ENCODE data around the gene TMEM30A.

Gene TMEM30A

DNA sequence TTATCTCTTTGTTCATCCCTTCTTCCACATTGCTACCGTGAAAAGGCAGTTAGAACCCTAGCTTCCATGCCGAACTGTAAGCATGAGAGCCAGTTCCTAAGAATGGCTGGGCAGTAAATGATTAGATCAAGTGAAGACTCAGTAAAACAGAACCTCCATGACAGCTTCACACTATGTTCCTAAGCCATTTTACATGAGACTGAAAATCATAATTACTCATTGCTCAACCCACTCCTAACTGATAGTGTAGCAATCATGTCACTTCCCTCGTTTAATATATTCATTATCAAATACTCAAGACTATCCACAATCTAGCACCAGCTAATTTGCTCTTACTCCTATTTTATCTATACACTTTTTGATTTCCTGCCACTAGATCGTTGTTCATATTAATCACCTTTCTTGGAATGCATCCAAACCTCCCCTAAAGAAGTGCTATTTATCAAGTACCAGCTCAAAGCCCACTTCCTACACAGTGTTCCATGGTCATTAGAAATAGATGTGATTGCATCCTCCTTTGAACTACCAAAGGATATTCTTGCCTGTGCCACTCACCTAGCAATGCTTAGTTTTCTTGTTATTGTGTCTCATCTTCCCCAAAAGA is 6.0 kb downstream of the TMEM30A start:
- no peak for DNase-seq
- Histone ChIP-seq H3K36me3 (ENCODE audit: control insufficient read depth, insufficient read depth, low read length) (no peaks in the 10 kb centered on the region), H3K4ac (ENCODE audit: low read depth, low read length) (no peak overlapping the region), H3K79me2 (ENCODE audit: control insufficient read depth, insufficient read depth, low read length) (peaks cover 45% of the 10 kb centered on the region), H3K79me1 (ENCODE audit: low read length) (peaks cover 6% of the 10 kb centered on the region), H4K8ac (ENCODE audit: low read depth, low read length) (peak overlapping the region; percentile 56), H2BK120ac (ENCODE audit: low read depth, low read length) (no peak overlapping the region), H4K5ac (ENCODE audit: low read length) (no peak overlapping the region), H2BK15ac (replicated peaks; ENCODE audit: low read depth) (no peak overlapping the region), H3K27ac (ENCODE audit: low read depth, low read length) (no peak overlapping the region), H3K4me3 (ENCODE audit: low read length) (no peak overlapping the region), H3K27me3 (ENCODE audit: insufficient read depth, low read length, poor library complexity) (no peaks in the 10 kb centered on the region), H3K4me2 (ENCODE audit: low read length) (no peak overlapping the region), H3K23ac (ENCODE audit: low read length) (no peak overlapping the region), H3K9ac (ENCODE audit: low read length) (no peak overlapping the region), H3K56ac (ENCODE audit: low read length) (no peak overlapping the region), H2AK5ac (ENCODE audit: low read length) (no peak overlapping the region), H3K4me1 (ENCODE audit: control insufficient read depth, low read depth, low read length) (peaks cover 2% of the 10 kb centered on the region), H3K18ac (ENCODE audit: low read length) (no peak overlapping the region), H2BK5ac (ENCODE audit: low read length) (no peak overlapping the region)
- WGBS (ENCODE audit: extremely low coverage, insufficient coverage, low lambda C conversion rate), result 100% methylated on average over 1 of the region's 4 CpGs

DNA sequence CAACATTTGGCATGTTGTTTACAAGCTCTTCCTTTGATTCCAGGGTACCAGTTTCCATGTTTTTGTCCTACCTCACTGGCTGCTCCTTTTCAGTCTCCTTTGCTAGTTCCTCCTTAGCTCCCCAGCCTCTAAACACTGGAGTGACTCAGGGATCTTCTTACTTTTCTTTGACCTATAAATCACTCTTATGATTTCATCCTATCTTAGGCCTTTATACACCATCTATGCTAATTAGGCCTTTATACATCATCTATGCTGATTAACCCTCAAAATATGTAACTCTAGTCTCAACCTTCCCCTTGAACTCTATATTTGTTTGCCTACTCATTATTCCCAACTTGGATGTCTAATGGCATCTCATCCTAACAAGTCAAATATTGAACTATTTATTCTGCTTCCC is 9.5 kb downstream of the TMEM30A start:
- no peak overlapping the region for H3K18ac ChIP-seq (ENCODE audit: low read length)
- H3K27me3 ChIP-seq (ENCODE audit: insufficient read depth, low read length, poor library complexity), result no peaks in the 10 kb centered on the region
- H2BK5ac ChIP-seq (ENCODE audit: low read length), result no peak overlapping the region
- H2AK5ac ChIP-seq (ENCODE audit: low read length), result no peak overlapping the region
- no peak overlapping the region for H4K8ac ChIP-seq (ENCODE audit: low read depth, low read length)
- H3K4me1 ChIP-seq (ENCODE audit: control insufficient read depth, low read depth, low read length), result peaks cover 2% of the 10 kb centered on the region
- H3K23ac ChIP-seq (ENCODE audit: low read length), result no peak overlapping the region
- H3K56ac ChIP-seq (ENCODE audit: low read length), result no peak overlapping the region
- H3K27ac ChIP-seq (ENCODE audit: low read depth, low read length), result no peak overlapping the region
- H3K36me3 ChIP-seq (ENCODE audit: control insufficient read depth, insufficient read depth, low read length), result no peaks in the 10 kb centered on the region
- no peak overlapping the region for H3K9ac ChIP-seq (ENCODE audit: low read length)
- no peak overlapping the region for H3K4me2 ChIP-seq (ENCODE audit: low read length)
- H3K79me2 ChIP-seq (ENCODE audit: control insufficient read depth, insufficient read depth, low read length), result peaks cover 37% of the 10 kb centered on the region
- H2BK15ac ChIP-seq (replicated peaks; ENCODE audit: low read depth), result no peak overlapping the region
- H3K79me1 ChIP-seq (ENCODE audit: low read length), result peaks cover 8% of the 10 kb centered on the region
- H2BK120ac ChIP-seq (ENCODE audit: low read depth, low read length), result no peak overlapping the region
- DNase-seq, result no peak
- no peak overlapping the region for H3K4me3 ChIP-seq (ENCODE audit: low read length)
- H4K5ac ChIP-seq (ENCODE audit: low read length), result no peak overlapping the region
- no peak overlapping the region for H3K4ac ChIP-seq (ENCODE audit: low read depth, low read length)

DNA sequence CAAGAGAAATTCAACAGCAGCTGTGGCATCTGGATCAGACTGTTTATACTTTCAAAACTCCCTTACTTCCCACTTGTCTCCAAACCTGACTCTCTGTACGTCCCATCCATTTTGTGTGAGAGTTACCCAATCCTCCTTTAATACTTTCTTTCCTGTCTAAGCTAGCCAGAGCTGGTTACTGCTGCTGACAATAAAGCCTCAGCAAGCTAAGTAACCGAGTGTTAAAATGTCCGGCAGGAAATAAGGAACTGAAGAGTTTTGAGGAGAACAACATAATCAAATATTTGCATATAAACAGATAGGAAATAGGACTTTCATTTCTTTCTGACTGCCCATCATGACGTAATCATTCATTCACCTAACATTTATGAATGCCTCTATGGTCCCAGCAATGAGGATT is 11.6 kb downstream of the TMEM30A start:
- no peak overlapping the region for H3K18ac ChIP-seq (ENCODE audit: low read length)
- WGBS (ENCODE audit: extremely low coverage, insufficient coverage, low lambda C conversion rate), result no CpG with 5 or more reads among the region's 4 CpGs
- no peak overlapping the region for H3K56ac ChIP-seq (ENCODE audit: low read length)
- no peak overlapping the region for H3K23ac ChIP-seq (ENCODE audit: low read length)
- no peak overlapping the region for H2AK5ac ChIP-seq (ENCODE audit: low read length)
- H2BK120ac ChIP-seq (ENCODE audit: low read depth, low read length), result no peak overlapping the region
- H3K9ac ChIP-seq (ENCODE audit: low read length), result no peak overlapping the region
- no peak overlapping the region for H4K8ac ChIP-seq (ENCODE audit: low read depth, low read length)
- H3K4ac ChIP-seq (ENCODE audit: low read depth, low read length), result no peak overlapping the region
- H3K36me3 ChIP-seq (ENCODE audit: control insufficient read depth, insufficient read depth, low read length), result no peaks in the 10 kb centered on the region
- no peak overlapping the region for H2BK5ac ChIP-seq (ENCODE audit: low read length)
- no peak overlapping the region for H3K4me2 ChIP-seq (ENCODE audit: low read length)
- H3K4me1 ChIP-seq (ENCODE audit: control insufficient read depth, low read depth, low read length), result no peaks in the 10 kb centered on the region
- H2BK15ac ChIP-seq (replicated peaks; ENCODE audit: low read depth), result no peak overlapping the region
- DNase-seq, result no peak
- H3K4me3 ChIP-seq (ENCODE audit: low read length), result no peak overlapping the region
- H3K27ac ChIP-seq (ENCODE audit: low read depth, low read length), result no peak overlapping the region
- H3K27me3 ChIP-seq (ENCODE audit: insufficient read depth, low read length, poor library complexity), result no peaks in the 10 kb centered on the region
- H4K5ac ChIP-seq (ENCODE audit: low read length), result no peak overlapping the region
- peaks cover 9% of the 10 kb centered on the region for H3K79me1 ChIP-seq (ENCODE audit: low read length)
- peaks cover 31% of the 10 kb centered on the region for H3K79me2 ChIP-seq (ENCODE audit: control insufficient read depth, insufficient read depth, low read length)

DNA sequence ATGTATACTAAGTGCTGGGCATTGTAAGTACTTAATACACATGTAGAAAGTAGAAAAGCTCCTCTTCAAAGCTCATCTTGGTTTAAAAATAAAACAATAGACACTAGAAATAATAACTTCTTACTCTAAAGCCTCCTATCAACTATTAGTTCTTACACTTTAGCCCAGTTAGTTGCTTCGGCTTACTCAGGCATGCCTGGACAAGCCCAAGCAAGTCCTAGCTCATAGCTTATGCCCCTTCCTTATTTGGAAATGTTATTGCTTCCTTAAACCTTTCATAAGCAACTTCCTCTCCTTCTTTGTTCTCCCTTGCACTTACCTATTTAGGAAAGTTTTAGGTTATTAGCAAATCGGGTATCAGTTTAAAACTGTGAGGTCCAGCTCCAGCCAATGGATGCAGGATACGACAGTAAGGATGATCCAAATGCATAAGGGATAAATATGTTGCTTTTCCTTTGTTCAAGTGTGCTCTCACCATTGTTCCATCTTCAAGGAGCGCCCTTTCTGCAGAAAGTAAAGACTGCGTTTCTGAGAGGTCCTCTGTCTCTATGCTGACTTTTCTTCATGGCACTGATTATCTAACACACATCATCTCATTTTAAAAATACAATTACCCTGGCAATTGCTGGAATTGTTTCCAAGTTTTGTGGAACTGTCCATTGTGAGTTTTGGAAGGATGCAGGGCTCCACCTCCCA is 12.3 kb downstream of the TMEM30A start:
- no peaks in the 10 kb centered on the region for H3K36me3 ChIP-seq (ENCODE audit: control insufficient read depth, insufficient read depth, low read length)

DNA sequence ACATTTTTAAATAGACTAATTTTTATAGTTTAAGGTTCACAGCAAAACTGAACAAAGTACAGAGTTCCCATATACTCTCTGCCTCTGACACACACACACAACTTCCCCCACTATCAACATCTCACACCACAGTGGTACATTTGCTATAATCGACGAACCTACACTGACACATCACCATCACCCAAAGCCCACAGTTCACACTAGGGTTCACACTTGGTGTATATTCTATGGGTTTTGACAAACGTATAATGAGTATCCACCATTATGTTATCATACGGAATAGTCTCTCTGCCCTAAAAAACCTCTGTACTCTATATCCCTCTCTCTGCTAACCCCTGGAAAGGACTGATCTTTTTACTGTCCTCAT is 15.6 kb downstream of the TMEM30A start:
- Histone ChIP-seq H3K27me3 (ENCODE audit: insufficient read depth, low read length, poor library complexity) (no peaks in the 10 kb centered on the region), H3K79me1 (ENCODE audit: low read length) (peaks cover 4% of the 10 kb centered on the region), H3K4me3 (ENCODE audit: low read length) (no peak overlapping the region), H3K56ac (ENCODE audit: low read length) (no peak overlapping the region), H2BK120ac (ENCODE audit: low read depth, low read length) (no peak overlapping the region), H4K8ac (ENCODE audit: low read depth, low read length) (no peak overlapping the region), H4K5ac (ENCODE audit: low read length) (no peak overlapping the region), H2BK15ac (replicated peaks; ENCODE audit: low read depth) (no peak overlapping the region), H3K79me2 (ENCODE audit: control insufficient read depth, insufficient read depth, low read length) (peaks cover 7% of the 10 kb centered on the region), H3K27ac (ENCODE audit: low read depth, low read length) (no peak overlapping the region), H3K4ac (ENCODE audit: low read depth, low read length) (no peak overlapping the region), H3K36me3 (ENCODE audit: control insufficient read depth, insufficient read depth, low read length) (no peaks in the 10 kb centered on the region), H3K23ac (ENCODE audit: low read length) (no peak overlapping the region), H3K4me2 (ENCODE audit: low read length) (no peak overlapping the region), H3K4me1 (ENCODE audit: control insufficient read depth, low read depth, low read length) (no peaks in the 10 kb centered on the region), H3K9ac (ENCODE audit: low read length) (no peak overlapping the region), H2BK5ac (ENCODE audit: low read length) (no peak overlapping the region), H3K18ac (ENCODE audit: low read length) (no peak overlapping the region), H2AK5ac (ENCODE audit: low read length) (no peak overlapping the region)
- WGBS (ENCODE audit: extremely low coverage, insufficient coverage, low lambda C conversion rate), result no CpG with 5 or more reads among the region's 4 CpGs
- no peak for DNase-seq

More for the DNA sequence above, 12.3 kb downstream of the TMEM30A start:
- no peak for DNase-seq
- H3K18ac ChIP-seq (ENCODE audit: low read length), result no peak overlapping the region
- H3K27ac ChIP-seq (ENCODE audit: low read depth, low read length), result no peak overlapping the region
- H3K79me1 ChIP-seq (ENCODE audit: low read length), result peaks cover 7% of the 10 kb centered on the region
- H2BK5ac ChIP-seq (ENCODE audit: low read length), result no peak overlapping the region
- H3K4me2 ChIP-seq (ENCODE audit: low read length), result no peak overlapping the region
- no peak overlapping the region for H3K4ac ChIP-seq (ENCODE audit: low read depth, low read length)
- H4K5ac ChIP-seq (ENCODE audit: low read length), result no peak overlapping the region
- H3K79me2 ChIP-seq (ENCODE audit: control insufficient read depth, insufficient read depth, low read length), result peaks cover 26% of the 10 kb centered on the region
- no peaks in the 10 kb centered on the region for H3K27me3 ChIP-seq (ENCODE audit: insufficient read depth, low read length, poor library complexity)
- no peak overlapping the region for H4K8ac ChIP-seq (ENCODE audit: low read depth, low read length)
- H3K9ac ChIP-seq (ENCODE audit: low read length), result no peak overlapping the region
- no CpG with 5 or more reads among the region's 5 CpGs for WGBS (ENCODE audit: extremely low coverage, insufficient coverage, low lambda C conversion rate)
- H2BK120ac ChIP-seq (ENCODE audit: low read depth, low read length), result no peak overlapping the region
- no peak overlapping the region for H3K56ac ChIP-seq (ENCODE audit: low read length)
- no peak overlapping the region for H3K23ac ChIP-seq (ENCODE audit: low read length)
- no peak overlapping the region for H2AK5ac ChIP-seq (ENCODE audit: low read length)
- no peaks in the 10 kb centered on the region for H3K4me1 ChIP-seq (ENCODE audit: control insufficient read depth, low read depth, low read length)
- H2BK15ac ChIP-seq (replicated peaks; ENCODE audit: low read depth), result no peak overlapping the region
- no peak overlapping the region for H3K4me3 ChIP-seq (ENCODE audit: low read length)
